NCI-H526 treated with DMSO at 0.1 percent for 48 hours (cell line): ENCODE data around the gene TM9SF2.

Experiments
- DNase-seq: peaks from one replicate; lab custom pipeline; 2025; lab: John Stamatoyannopoulos, UW

Gene TM9SF2

DNA sequence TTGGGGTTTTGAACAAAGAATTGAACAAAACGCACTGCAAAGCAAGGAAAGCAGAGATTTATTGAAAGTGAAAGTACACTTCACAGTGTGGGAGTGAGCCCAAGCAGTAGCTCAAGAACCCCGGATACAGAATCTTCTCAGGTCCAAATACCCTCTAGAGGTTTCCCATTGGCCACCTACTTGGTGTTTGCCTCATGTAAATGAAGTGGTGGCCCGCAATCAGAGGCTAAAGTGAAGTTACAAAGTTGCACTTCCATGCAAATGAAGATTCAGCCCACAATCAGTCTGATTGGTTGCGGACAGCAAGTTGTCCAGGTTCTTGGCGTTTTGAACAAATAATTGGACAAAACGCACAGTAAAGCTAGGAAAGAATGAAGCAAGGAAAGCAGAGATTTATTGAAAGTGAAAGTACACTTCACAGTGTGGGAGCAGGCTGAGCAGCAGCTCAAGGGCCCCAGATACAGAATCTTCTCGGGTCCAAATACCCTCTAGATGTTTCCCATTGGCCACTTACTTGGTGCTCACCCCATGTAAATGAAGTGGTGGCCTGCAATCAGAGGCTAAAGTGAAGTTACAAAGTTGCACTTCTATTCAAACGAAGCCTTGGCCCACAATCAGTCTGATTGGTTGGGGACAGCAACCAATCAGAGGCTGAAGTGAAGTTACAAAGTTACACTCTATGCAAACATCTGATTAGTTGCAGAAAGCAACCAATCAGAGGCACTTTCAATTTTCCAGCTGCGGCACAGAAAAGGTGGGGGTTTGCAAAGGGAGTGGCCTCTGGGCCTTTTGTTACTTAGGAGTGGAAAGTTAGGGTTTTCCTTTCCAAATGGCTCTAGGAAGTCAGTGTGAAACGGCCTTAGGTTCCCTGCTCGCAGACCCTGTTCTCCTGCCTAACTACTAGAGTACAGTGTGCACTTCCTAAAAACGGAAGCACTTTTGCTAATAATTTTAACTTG lies 4.8 kb upstream of the TM9SF2 start:
- DNase-seq: no peak

- peak; percentile 99 for DNase-seq
Measured at GRCh38 chr13:99498171-99499161, 2.8 kb upstream of the TM9SF2 start.

GRCh38 chr13:99500839-99501183 lies 461 bp upstream of the TM9SF2 start:
- no peak for DNase-seq

GRCh38 chr13:99501848-99502301 lies 603 bp downstream of the TM9SF2 start:
- DNase-seq: peak; percentile 23

DNA sequence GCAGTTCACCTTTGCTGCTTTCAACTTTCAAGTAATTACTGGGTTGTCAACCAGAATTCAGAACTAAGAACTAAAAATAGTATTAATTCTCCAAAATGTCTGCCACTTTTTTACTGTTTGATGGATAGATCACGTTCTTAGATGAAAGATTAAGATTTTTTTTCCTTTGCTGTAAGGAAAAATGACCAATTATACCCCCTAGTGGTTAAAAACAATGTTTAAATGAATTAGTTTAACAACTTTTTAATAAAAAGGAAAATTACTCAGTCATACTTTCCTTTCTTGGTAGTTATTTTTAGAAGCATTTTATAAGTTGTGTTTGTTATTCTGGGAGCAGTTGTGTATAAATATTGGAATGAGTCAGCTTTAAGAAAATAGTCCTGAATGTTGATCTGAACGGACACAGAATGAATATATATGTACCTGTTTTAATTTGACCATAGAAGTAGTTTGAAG lies 4.6 kb downstream of the TM9SF2 start:
- no peak for DNase-seq

DNA sequence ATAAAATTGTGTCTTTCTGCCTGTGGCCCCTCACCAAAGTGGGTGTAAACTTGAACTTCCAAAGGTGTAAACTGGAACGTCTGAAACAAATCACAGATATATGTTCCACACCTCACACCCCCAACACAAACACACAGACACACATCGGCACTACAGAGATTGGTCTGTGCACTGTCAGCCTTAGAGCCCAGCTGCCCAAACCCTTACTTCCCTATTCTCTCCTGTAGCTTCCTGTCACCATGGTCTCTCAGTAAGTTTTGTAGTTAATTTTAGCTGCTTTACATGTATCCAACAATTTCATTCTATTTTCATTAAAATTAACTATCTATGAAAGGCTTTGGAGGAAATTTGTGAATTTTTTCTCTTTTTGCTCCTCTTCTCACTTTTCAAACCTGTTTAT lies 5.4 kb downstream of the TM9SF2 start:
- no peak for DNase-seq

- DNase-seq: no peak
Measured at GRCh38 chr13:99507054-99507453, 5.8 kb downstream of the TM9SF2 start.

- no peak for DNase-seq
Measured at GRCh38 chr13:99507551-99507950, 6.3 kb downstream of the TM9SF2 start.

DNA sequence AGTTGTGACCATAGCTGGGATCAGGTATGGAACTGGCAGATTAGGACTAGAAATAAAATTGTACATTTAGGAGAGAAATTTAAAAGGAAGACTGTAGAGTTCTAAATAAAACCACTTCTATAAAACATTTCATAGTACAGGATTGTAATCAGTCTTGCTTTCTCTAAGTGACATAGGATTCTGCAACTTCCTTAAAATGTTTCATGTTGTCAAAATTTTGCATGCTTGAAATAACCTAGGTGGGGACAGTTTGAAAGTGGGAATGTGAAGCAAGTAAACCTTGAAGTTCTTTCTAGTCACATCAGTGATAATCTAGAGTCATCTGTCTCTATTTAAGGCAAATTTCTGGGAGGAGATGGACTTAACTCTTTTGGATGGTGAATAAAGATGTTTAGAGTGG lies 6.7 kb downstream of the TM9SF2 start:
- no peak for DNase-seq

DNA sequence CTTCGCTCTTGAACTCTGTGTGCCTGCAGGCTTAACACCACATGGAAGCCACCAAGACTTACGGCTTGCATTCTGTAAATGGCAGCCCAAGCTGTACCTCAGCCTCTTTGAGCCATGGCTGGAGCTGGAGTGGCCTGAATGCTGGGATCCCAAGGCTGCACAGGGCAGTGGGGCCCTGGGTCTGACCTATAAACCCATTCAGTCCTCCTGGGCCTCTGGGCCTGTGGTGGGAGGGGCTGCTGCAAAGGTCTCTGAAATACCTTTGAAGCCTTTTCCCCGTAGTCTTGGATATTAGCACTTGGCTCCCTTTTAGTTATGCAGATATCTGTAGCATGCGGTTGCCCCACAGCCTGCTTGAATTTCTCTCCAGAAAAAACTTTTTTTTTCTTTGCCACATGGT lies 8.2 kb downstream of the TM9SF2 start:
- DNase-seq: no peak

GRCh38 chr13:99514801-99515200 lies 13.5 kb downstream of the TM9SF2 start:
- no peak for DNase-seq

- DNase-seq: no peak
Measured at GRCh38 chr13:99516153-99516929, 15.1 kb downstream of the TM9SF2 start.

- DNase-seq: no peak
Measured at GRCh38 chr13:99517577-99517976, 16.3 kb downstream of the TM9SF2 start.

- DNase-seq: no peak
Measured at GRCh38 chr13:99517984-99518383, 16.7 kb downstream of the TM9SF2 start.

DNA sequence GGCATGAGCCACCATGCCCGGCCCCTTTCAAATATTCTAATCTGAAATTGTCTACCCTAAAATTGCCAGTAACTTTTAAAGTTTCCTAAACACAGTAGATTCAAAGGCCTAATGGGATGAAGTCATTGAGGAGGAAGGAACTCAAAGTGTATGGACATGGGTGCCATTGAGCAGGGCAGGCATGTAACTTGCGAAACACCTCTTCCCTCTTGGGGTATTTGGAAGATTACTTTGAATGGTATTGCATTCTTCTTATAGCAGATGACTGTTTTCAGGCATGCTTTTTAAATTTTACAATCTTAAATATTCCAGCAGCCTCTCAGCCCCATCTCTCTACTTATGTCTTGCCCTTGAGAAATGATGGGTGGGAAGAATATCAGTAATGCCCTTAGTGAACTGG lies 21.0 kb downstream of the TM9SF2 start:
- no peak for DNase-seq

- no peak for DNase-seq
Measured at GRCh38 chr13:99523838-99524237, 22.6 kb downstream of the TM9SF2 start.

GRCh38 chr13:99525967-99526366 lies 24.7 kb downstream of the TM9SF2 start:
- no peak for DNase-seq

DNA sequence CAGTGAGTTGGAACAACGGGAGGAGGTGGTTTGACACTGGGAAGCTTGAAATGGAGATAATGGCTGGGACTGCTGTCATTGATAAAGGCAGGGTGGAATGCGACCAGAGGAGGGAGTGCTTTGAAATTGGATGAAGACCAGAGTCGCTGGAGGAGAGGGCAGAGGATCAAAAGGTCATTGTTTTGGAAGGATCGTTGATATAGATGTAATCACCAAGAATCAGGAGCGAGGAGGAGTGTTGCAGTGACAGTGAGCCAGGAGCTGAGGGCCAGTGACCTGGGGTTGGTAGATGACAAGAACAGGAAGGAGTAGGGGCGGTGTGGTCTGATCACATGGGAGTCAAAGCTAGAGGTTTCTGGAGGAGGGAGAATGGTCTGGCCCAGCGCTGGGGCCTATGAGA lies 25.3 kb downstream of the TM9SF2 start:
- DNase-seq: no peak

DNA sequence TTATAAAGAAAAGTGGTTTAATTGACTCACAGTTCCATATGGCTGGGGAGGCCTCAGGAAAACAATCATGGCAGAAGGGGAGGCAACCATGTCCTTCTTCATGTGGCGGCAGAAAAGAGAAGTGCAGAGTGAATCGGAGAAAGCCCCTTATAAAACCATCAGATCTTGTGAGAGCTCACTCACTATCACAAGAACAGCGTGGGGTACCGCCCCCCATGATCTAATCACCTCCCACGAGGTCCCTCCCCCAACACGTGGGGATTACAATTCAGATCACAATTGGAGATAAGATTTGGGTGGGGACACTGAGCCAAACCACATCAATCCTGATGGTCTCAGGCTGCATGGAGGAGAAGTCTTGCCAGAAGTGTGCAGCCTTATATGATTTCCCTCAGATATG lies 26.0 kb downstream of the TM9SF2 start:
- DNase-seq: no peak

DNA sequence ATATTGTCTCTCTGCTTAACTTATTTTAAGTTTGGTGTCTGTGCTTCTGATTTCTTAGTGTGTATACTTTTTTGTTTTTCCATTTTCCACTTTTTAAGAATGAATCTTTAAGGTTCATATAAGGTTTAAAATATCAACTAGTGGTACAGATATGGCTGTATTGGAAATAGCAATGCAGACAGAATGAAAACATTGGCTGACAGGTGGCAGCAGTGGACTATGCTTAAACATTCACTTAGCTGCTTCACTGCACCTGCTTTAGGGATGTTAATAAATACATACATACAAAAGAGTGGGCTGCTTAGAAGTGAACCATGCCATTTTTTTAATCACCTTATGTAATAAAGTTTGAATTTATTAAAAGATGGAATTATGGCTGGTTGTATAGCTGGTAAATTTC lies 27.3 kb downstream of the TM9SF2 start:
- peak; percentile 10 for DNase-seq

DNA sequence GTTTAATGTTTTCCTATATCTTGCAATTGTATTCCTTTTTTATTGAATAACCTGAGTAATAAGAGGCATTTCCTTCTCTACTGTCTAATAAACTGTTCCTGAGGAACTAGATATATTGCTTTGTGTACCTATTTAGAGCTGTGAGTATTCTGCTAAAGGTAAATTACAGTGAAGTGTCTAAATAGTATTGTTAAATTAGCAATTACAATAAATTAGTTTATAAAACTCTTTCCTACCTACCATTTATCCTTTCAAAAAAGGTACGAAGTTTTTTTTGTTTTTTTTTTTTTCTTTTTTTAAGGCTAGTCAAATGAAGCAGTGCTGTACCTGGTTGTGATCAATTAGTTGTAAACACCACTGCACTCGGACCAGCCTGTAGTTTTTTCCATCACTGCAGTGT lies 34.8 kb downstream of the TM9SF2 start:
- no peak for DNase-seq

- DNase-seq: no peak
Measured at GRCh38 chr13:99540530-99540929, 39.3 kb downstream of the TM9SF2 start.
